NT2/D1 (cell line): ENCODE data around the gene EPHA7.

Experiments
- SUZ12 ChIP-seq: IDR thresholded peaks from 2 replicates; pipeline ENCODE4 v1.6.1; 2011; ENCODE audit not compliant: insufficient read length, insufficient read depth; ENCODE audit errors: extremely low read depth
- YY1 ChIP-seq: IDR thresholded peaks from 2 replicates; pipeline ENCODE4 v1.6.1; 2011; ENCODE audit not compliant: insufficient read length, insufficient read depth
- ZNF274 ChIP-seq: IDR thresholded peaks from 2 replicates; pipeline ENCODE4 v1.6.1; 2011; ENCODE audit warnings: mild to moderate bottlenecking, low read depth, low read length

- TF ChIP-seq ZNF274 (no peak), SUZ12 (no peak), YY1 (no peak)
Measured at GRCh38 chr6:93242049-93242448, 177.3 kb downstream of the EPHA7 start.
